ENCODE results near the gene UNC13C. TPM values are rescaled to one million over a fixed set of nuclear protein-coding genes. Genes with fewer than 3 reads are reported as not detected.

UNC13C gene
- total RNA-seq, 4 donors from 2014 or later: 0.04 to 0.24 (median 0.22) TPM

DNA sequence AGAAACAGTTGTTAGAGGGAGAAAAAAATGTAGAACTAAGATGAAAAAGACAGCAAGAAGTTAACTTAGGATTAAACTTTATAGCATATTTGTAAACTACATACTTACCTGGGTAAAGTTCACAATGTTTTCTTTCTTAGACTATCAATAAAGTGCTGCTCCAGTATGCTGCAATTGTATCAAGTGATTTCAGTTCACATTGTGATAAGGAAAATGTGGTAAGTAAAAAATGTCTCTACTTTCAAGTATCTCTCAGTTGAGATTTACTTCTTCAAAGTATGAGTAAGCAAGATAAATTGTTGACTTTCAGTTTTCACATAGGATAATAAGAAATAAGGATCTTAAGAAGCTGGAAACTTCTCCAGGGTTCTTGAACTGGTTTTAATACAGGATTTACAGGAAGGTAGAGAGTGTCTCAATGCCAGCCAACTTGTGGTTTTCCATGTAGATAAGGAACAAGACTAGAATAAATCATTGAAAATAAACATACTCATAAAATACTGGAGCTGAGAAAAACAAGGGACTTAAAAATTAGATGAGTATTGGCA is 528.8 kb downstream of the UNC13C start:
- H3K27me3 ChIP-seq: no peaks in the 10 kb centered on the region
- no peaks in the 10 kb centered on the region for H3K4me1 ChIP-seq
- H3K4me3 ChIP-seq: no peak overlapping the region
- no peak for TF ChIP-seq EP300 (IDR thresholded peaks at IDR 0.05)
- no peak for TF ChIP-seq POLR2AphosphoS5 (IDR thresholded peaks at IDR 0.05)
- TF ChIP-seq POLR2A (IDR thresholded peaks at IDR 0.05): no peak
- TF ChIP-seq, protein P1, sequence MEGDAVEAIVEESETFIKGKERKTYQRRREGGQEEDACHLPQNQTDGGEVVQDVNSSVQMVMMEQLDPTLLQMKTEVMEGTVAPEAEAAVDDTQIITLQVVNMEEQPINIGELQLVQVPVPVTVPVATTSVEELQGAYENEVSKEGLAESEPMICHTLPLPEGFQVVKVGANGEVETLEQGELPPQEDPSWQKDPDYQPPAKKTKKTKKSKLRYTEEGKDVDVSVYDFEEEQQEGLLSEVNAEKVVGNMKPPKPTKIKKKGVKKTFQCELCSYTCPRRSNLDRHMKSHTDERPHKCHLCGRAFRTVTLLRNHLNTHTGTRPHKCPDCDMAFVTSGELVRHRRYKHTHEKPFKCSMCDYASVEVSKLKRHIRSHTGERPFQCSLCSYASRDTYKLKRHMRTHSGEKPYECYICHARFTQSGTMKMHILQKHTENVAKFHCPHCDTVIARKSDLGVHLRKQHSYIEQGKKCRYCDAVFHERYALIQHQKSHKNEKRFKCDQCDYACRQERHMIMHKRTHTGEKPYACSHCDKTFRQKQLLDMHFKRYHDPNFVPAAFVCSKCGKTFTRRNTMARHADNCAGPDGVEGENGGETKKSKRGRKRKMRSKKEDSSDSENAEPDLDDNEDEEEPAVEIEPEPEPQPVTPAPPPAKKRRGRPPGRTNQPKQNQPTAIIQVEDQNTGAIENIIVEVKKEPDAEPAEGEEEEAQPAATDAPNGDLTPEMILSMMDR (IDR thresholded peaks at IDR 0.05): no peak
- no peaks in the 10 kb centered on the region for H3K36me3 ChIP-seq
- DNase-seq (ENCODE audit: low spot score in 2 of 2): no peak
- H3K9me3 ChIP-seq: no peaks in the 10 kb centered on the region
- no peak overlapping the region for H3K27ac ChIP-seq

DNA sequence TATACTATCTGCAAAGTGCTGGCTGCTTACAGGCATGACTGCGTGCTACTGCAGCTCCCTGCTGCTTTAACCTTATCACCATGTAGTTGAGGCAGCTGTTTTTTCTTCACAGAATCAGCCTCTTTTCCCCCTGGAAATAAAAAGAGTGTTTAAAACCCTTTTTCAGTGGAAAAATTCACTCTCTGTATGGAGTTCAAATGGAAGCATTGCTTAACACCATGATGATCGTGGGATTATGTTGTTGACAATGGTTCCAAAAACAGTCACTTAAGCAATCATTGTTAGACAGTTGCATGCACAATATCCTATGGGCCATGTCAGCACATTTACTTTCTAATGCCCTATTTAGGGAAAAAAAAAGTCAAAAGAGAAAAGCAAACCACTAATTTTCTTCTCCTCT is 536.4 kb downstream of the UNC13C start:
- Histone ChIP-seq H3K4me1 (no peaks in the 10 kb centered on the region), H3K4me3 (no peak overlapping the region), H3K27ac (no peak overlapping the region), H3K36me3 (no peaks in the 10 kb centered on the region), H3K9me3 (no peaks in the 10 kb centered on the region), H3K27me3 (no peaks in the 10 kb centered on the region)
- no peak for TF ChIP-seq EP300 (IDR thresholded peaks at IDR 0.05)
- no peak for TF ChIP-seq POLR2A (IDR thresholded peaks at IDR 0.05)
- DNase-seq (ENCODE audit: low spot score in 2 of 2): no peak
- WGBS: 77% methylated on average over 2 of the region's 2 CpGs

DNA sequence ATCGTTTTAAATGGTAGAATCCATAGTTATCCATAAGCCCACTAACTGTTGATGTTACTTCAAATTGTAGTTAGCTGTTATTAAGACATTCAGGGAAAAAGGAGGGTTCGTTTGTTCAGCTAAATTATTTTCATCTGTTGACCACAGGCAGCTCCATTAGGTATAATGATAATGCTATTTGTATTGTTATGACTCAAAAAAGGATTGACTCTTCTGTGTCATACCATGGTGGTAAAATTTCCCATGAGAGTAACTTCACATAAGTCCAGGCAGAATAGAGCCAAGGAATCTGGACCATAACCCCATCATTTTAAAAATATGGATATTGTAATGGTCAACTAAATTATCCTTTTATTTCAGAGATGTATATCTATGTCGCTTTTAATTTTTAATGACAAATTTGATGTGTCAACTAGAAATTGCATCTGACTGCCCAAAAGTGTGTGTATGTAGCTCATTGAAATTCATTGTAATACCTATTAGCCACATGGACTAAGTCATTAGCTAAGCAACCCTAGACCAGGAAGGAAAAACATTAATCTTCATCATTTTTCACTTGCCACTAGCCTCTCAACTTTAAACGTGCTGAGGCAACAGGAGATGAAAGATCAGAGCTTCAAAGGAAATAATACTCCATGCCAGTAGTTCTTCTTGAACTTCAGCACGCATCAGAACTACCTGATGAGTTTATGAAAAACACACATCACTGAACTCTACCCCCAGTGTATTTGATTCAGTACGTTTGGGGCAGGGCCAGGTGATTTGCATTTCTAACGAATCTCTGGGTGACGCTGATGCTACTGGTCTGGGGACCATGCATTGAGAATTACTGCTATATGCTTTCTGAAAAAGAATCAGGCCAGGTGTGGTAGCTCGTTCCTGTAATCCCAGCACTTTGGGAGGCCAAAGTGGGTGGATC is 537.7 kb downstream of the UNC13C start:
- Histone ChIP-seq H3K27ac (no peak overlapping the region), H3K36me3 (no peaks in the 10 kb centered on the region), H3K4me3 (no peak overlapping the region), H3K27me3 (no peaks in the 10 kb centered on the region), H3K4me1 (no peaks in the 10 kb centered on the region), H3K9me3 (no peaks in the 10 kb centered on the region)
- TF ChIP-seq POLR2AphosphoS5 (IDR thresholded peaks at IDR 0.05) (no peak), EP300 (IDR thresholded peaks at IDR 0.05) (no peak)
- WGBS: 69% methylated on average over 9 of the region's 9 CpGs
- no peak for DNase-seq (ENCODE audit: low spot score in 2 of 2)

DNA sequence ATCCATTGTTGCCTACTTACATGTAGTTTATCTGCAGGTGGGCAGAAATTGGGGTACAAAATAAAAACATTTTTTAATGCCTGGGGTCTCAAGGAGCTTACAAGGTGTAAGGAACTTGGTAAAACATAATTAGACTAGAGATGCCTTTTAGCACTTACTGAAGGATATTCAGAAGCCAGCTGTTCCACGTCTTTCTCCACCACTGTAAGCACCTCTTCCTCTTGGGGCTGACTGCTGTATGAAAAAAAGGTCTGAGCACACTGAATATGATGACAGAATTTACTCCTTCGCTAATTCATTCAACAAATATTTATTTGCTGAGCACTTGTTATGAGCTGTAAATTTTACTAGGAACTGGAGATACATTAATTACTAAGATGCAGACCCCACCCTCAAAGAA is 539.1 kb downstream of the UNC13C start:
- Histone ChIP-seq H3K9me3 (no peaks in the 10 kb centered on the region), H3K27me3 (no peaks in the 10 kb centered on the region), H3K4me1 (no peaks in the 10 kb centered on the region), H3K27ac (no peak overlapping the region), H3K4me3 (no peak overlapping the region), H3K36me3 (no peaks in the 10 kb centered on the region)
- 81% methylated on average over 2 of the region's 2 CpGs for WGBS
- no peak for DNase-seq (ENCODE audit: low spot score in 2 of 2)
- TF ChIP-seq EP300 (IDR thresholded peaks at IDR 0.05) (no peak), POLR2A (IDR thresholded peaks at IDR 0.05) (no peak), POLR2AphosphoS5 (IDR thresholded peaks at IDR 0.05) (no peak)
- TF ChIP-seq, protein P1 (IDR thresholded peaks at IDR 0.05): no peak

DNA sequence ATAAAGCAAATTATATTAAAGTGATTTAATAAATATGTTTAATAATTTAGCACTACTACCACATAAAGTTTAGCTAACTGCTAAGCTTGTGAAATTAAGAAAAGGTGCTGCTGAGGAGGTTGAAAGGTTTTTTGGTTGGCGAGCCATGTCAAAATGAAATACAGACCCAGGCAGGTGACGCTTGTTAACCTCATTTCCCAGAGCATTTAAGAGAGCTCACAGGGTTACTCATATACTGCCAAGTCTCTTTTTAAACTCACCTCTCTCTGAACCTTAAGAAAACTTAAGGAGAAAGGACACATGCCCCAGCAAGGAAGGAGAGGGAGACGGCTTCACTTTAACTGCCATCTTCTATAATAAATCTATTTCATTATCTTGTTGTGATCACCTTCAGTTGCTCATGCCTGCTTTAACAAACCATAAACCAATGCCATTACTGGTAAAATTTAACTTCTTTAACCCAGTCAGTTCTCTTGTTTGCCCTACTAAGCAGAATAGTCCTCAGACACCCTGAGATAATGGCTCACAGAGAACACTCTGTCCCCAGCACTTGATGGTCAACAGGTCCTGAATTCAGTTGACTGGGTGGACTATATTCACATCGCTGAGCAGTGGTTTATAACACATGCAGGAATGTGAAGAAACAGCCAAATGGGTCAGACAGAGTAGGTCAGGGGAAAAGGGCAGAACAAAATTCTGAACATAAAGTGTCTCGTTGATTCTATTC is 540.1 kb downstream of the UNC13C start:
- H3K4me3 ChIP-seq: no peak overlapping the region
- no peak for DNase-seq (ENCODE audit: low spot score in 2 of 2)
- WGBS: 48% methylated on average over 5 of the region's 5 CpGs
- H3K36me3 ChIP-seq: no peaks in the 10 kb centered on the region
- TF ChIP-seq POLR2AphosphoS5 (IDR thresholded peaks at IDR 0.05): no peak
- TF ChIP-seq, protein P1 (IDR thresholded peaks at IDR 0.05): no peak
- TF ChIP-seq POLR2A (IDR thresholded peaks at IDR 0.05): no peak
- no peak for TF ChIP-seq EP300 (IDR thresholded peaks at IDR 0.05)
- H3K27ac ChIP-seq: no peak overlapping the region
- no peaks in the 10 kb centered on the region for H3K27me3 ChIP-seq
- no peaks in the 10 kb centered on the region for H3K9me3 ChIP-seq
- no peaks in the 10 kb centered on the region for H3K4me1 ChIP-seq

DNA sequence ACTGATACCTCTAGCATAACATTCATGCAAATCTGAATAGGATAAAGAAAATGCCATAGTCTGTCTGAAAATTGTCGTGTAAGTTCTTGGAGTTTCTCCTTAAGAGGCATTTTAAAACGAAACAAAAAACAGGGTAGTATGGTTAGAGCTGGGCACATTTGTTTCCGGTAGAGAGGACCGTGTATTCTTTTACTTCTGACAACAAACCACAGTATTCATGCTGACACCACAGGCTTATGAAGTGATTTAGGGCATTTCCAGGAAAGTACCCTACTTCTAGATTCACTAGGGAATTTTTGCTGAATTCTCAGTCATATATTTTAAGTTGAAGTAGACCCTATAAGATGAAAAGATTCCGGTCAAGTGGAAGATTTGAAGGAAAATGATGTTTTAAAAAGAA is 541.3 kb downstream of the UNC13C start:
- no peak for DNase-seq (ENCODE audit: low spot score in 2 of 2)
- Histone ChIP-seq H3K27me3 (no peaks in the 10 kb centered on the region), H3K9me3 (no peaks in the 10 kb centered on the region), H3K4me1 (no peaks in the 10 kb centered on the region), H3K36me3 (no peaks in the 10 kb centered on the region), H3K4me3 (no peak overlapping the region), H3K27ac (no peak overlapping the region)
- TF ChIP-seq POLR2A (IDR thresholded peaks at IDR 0.05): no peak
- TF ChIP-seq EP300 (IDR thresholded peaks at IDR 0.05): no peak
- TF ChIP-seq POLR2AphosphoS5 (IDR thresholded peaks at IDR 0.05): no peak
- TF ChIP-seq, protein P1 (IDR thresholded peaks at IDR 0.05): no peak
- 29% methylated on average over 5 of the region's 5 CpGs for WGBS
